AG09319 (cell line): ENCODE measurements around the gene BANF2.
"Not testable (repeated sequence)": the region's sequence is repeated elsewhere in the genome, so short reads cannot be mapped to it uniquely, and the experiment has no call there.

ENCODE experiments used
- DNase-seq: peaks from one replicate; pipeline ENCODE4 v3.0.0-alpha.2; 2010; ENCODE audit warnings: low read depth; ENCODE audit errors: extremely low read depth
- TF ChIP-seq, protein P1 (sequence below): IDR thresholded peaks from 2 replicates; pipeline ENCODE4 v1.5.1; 2011; ENCODE audit warnings: low read depth, mild to moderate bottlenecking, inconsistent platforms, low read length, moderate library complexity

BANF2 gene

DNA sequence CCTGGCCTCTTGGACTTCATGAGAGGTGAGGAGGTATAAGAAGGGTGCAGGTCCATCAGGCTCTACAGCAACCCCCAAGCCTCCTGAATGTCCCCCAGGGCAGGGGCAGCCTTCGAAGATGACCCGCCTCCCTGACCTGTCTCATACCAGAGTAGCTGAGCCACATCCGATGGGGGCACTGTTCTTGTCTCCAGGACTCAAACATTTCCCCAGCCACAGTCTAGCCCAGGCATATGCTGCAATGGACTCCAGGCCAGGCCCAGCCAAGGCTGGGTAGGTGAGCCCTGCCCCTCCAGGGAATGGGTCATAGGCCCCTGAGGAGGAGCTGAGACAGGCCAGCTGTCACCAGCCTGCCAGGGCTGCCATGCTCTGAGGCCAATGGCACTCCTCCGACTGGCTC is 65.3 kb downstream of the BANF2 start:
- no peak for DNase-seq
- TF ChIP-seq, protein P1, sequence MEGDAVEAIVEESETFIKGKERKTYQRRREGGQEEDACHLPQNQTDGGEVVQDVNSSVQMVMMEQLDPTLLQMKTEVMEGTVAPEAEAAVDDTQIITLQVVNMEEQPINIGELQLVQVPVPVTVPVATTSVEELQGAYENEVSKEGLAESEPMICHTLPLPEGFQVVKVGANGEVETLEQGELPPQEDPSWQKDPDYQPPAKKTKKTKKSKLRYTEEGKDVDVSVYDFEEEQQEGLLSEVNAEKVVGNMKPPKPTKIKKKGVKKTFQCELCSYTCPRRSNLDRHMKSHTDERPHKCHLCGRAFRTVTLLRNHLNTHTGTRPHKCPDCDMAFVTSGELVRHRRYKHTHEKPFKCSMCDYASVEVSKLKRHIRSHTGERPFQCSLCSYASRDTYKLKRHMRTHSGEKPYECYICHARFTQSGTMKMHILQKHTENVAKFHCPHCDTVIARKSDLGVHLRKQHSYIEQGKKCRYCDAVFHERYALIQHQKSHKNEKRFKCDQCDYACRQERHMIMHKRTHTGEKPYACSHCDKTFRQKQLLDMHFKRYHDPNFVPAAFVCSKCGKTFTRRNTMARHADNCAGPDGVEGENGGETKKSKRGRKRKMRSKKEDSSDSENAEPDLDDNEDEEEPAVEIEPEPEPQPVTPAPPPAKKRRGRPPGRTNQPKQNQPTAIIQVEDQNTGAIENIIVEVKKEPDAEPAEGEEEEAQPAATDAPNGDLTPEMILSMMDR: no peak

DNA sequence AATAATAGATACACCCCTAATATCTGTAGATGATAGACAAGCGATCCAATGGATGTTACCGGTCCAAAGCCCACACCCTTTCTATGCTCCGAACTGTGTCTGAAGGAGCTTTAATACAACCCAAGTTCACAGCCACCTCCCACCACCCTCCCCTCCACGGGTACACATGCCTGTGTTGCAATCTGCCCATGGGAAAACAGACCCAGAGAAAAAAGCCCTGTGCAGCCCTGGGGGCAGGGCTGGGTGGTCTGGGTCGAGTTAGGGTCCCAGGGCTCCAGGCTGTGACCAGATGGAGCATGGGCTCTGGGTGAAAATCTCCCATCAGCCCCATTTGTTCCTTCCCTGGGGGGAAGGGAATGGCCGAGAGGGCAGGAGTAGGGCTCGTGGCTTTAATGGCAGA is 65.8 kb downstream of the BANF2 start:
- TF ChIP-seq, protein P1: no peak

DNA sequence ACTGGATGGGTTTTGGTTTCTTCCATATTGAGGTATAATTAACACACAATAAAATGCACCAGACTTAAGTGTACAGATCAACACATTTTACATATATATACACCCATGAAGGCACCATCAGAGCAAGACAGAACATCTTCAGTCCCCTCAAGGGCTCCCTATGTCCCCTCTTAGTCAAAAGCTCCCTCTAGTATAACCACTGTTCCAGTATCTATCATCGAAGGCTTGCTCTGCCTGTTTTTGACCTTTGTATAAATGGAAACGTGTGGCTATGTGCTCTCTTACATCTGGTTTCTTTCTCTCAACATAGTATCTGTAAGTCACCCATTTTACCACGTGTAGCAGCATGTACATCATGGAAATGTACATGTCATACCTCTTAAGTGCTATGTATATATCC is 66.5 kb downstream of the BANF2 start:
- no peak for DNase-seq
- TF ChIP-seq, protein P1: no peak

More for the DNA sequence above, 65.8 kb downstream of the BANF2 start:
- DNase-seq: no peak

DNA sequence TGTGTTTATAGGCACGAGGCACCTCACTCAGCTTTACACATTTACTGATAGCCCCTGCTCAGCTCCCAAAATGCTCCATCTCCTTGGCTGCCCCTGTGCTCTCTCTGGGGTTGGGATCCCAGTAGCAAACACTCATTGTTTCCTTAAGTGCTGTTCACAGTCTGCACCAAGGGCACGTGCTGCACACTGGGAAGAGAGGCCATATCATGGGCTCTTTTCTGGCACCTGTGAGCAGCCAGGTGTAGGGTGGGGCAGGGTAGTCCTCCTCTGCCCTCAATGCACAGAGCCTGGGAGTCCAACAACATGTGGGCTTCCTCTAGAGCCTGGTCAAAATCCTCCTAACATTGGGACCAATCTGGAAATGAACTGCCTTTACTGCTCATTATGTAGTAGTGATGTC is 67.9 kb downstream of the BANF2 start:
- TF ChIP-seq, protein P1: no peak
- DNase-seq: no peak

DNA sequence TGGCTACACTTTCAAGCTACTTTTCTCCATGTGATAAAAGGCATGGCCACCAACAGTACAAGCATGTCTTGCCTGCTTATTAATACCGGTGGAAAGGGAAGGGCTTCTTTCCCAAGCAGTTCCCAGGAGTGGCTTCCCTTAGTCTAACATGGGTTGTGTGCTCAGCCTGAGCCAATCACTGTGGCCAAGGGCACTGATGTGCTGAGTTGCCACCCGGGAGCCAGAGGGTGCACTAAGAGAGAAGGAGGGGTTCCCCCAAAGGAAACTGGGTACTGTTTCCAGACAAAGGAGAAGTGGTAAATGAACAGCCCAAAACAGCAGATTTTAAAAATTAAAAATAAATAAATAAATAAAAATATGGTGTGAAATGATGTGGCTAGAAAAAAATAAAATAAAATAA is 68.5 kb downstream of the BANF2 start:
- no peak for DNase-seq
- TF ChIP-seq, protein P1: no peak

DNA sequence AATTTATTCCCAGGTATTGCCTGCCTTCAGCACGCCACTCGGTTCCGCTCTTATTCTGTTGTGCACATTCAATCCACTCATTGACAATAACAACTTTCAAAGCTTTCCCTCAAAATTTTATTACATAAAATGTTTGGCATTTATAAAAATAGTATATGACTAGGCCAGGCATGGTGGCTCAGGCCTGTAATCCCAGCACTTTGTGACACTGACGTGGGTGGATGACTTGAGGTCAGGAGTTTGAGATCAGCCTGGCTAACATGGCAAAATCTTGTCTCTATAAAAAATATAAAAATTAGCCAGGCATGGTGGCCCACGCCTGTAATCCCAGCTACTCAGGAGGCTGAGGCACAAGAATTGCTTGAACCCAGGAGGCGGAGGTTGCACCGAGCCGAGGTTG is 70.0 kb downstream of the BANF2 start:
- not testable (repeated sequence) for DNase-seq

DNA sequence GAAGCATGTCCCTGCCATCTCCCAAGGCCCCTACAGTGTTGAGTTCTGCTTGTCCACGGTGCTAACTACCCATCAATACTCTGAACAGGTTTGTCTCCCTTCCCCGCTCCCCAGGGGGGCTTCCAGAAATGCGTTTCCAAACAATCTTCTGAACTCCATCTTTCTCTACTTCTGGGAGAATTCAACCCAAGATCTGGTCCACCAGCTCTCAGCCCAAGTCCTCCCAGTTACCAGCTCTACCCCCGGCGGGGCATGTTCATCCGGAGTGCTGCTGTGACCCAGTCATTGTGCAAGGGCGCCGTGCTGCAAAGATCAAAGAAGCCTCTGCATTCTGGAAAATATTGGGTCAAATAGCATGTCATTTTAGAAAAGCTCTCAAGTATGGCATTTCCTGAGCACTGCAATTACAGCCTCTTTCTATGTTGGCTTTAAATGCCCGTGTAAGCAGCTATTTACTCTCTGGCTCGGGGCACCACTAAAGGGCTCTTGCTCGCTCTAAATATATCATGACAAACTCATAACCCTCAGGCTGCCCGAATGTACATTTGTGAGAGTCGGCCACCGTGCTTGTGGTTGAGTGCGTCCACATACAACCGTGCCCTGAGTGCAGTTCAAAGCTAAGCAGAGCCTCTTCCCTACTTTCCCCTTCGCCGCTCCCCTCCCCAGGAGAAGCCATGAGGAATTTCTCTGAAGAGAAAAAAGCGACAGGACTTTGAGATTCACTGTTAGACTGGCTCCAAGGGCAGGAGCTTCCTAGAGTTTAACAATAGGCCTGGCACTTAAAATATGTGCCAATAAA is 71.6 kb downstream of the BANF2 start:
- DNase-seq: no peak
- TF ChIP-seq, protein P1: no peak

DNA sequence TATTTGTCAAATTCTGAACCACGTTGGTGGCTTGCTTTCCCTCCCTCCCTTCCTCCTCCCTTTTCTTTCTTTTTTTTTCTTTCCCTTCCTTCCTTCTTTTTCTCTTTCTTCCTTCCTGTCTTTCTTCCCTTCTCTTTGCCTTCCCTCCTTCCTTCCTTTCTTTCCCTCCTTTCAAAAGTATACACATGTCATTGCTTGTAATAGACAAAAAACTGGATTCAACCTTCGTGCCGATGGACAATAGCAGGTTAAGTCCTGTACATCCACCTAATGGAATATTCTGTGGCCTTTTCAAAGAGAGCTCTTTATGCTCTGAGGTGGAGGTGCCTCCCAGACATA is 72.2 kb downstream of the BANF2 start:
- DNase-seq: no peak
- TF ChIP-seq, protein P1: no peak
